ENCODE measurements around the gene LAMC1. TPM values are rescaled to one million over a fixed set of nuclear protein-coding genes. Genes with fewer than 3 reads are reported as not detected.

The LAMC1 gene
- polyA plus RNA-seq, 1 donor from 2014 or later = 4.2 TPM

DNA sequence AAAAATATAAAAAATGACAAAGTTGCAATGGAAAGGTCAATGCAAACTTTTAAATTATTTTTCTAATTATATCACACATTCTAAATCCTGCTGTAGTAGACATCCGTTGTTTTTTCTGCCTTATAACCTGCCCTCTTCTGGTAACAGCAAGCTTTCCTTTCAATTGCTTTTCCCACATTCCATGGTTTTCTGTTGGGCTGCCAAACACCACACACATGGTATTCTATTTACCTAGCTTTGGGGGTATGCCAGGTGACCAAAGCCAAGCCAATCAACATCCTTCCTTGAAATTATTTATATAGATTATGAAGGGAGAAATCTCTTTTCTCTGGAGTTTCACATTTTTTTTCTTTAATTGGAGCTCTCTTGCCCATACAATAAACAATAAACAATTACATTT lies 3.4 kb upstream of the LAMC1 start:
- Histone ChIP-seq H3K36me3 (ENCODE audit: insufficient read depth, low read length) (no peaks in the 10 kb centered on the region), H3K9me2 (ENCODE audit: insufficient read depth, low read length) (no peaks in the 10 kb centered on the region), H4K20me1 (ENCODE audit: insufficient read depth) (peaks cover 3% of the 10 kb centered on the region), H3K27me3 (ENCODE audit: insufficient read depth, low read depth, low read length) (no peaks in the 10 kb centered on the region), H3K27ac (ENCODE audit: low read length) (no peak overlapping the region), H3K4me2 (ENCODE audit: low read length) (no peak overlapping the region), H3K79me2 (replicated peaks; ENCODE audit: insufficient read depth, low read length) (no peaks in the 10 kb centered on the region), H3K9ac (ENCODE audit: low read length) (no peak overlapping the region), H3K9me3 (ENCODE audit: low read length) (no peaks in the 10 kb centered on the region), H2AFZ (ENCODE audit: low read depth, low read length) (no peak overlapping the region), H3F3A (ENCODE audit: insufficient read depth, low read length, poor library complexity, severe bottlenecking) (peaks cover 4% of the 10 kb centered on the region), H3K4me3 (ENCODE audit: low read length) (no peak overlapping the region)
- TF ChIP-seq SMC3 (conservative IDR thresholded peaks at IDR 0.05; ENCODE audit: poor library complexity) (no peak), EP300 (conservative IDR thresholded peaks at IDR 0.05; ENCODE audit: poor library complexity, severe bottlenecking) (no peak), POLR2AphosphoS5 (IDR thresholded peaks at IDR 0.05) (no peak), TAF1 (IDR thresholded peaks at IDR 0.05; ENCODE audit: low read depth) (no peak), EZH2 (IDR thresholded peaks at IDR 0.05; ENCODE audit: borderline replicate concordance, insufficient read depth, low read length, poor library complexity, severe bottlenecking) (no peak), RAD21 (conservative IDR thresholded peaks at IDR 0.05) (no peak), MXI1 (conservative IDR thresholded peaks at IDR 0.05; ENCODE audit: poor library complexity, severe bottlenecking) (no peak)
- TF ChIP-seq, protein P1, sequence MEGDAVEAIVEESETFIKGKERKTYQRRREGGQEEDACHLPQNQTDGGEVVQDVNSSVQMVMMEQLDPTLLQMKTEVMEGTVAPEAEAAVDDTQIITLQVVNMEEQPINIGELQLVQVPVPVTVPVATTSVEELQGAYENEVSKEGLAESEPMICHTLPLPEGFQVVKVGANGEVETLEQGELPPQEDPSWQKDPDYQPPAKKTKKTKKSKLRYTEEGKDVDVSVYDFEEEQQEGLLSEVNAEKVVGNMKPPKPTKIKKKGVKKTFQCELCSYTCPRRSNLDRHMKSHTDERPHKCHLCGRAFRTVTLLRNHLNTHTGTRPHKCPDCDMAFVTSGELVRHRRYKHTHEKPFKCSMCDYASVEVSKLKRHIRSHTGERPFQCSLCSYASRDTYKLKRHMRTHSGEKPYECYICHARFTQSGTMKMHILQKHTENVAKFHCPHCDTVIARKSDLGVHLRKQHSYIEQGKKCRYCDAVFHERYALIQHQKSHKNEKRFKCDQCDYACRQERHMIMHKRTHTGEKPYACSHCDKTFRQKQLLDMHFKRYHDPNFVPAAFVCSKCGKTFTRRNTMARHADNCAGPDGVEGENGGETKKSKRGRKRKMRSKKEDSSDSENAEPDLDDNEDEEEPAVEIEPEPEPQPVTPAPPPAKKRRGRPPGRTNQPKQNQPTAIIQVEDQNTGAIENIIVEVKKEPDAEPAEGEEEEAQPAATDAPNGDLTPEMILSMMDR (IDR thresholded peaks at IDR 0.05; ENCODE audit: poor library complexity, severe bottlenecking) = no peak
- TF ChIP-seq, protein P2, sequence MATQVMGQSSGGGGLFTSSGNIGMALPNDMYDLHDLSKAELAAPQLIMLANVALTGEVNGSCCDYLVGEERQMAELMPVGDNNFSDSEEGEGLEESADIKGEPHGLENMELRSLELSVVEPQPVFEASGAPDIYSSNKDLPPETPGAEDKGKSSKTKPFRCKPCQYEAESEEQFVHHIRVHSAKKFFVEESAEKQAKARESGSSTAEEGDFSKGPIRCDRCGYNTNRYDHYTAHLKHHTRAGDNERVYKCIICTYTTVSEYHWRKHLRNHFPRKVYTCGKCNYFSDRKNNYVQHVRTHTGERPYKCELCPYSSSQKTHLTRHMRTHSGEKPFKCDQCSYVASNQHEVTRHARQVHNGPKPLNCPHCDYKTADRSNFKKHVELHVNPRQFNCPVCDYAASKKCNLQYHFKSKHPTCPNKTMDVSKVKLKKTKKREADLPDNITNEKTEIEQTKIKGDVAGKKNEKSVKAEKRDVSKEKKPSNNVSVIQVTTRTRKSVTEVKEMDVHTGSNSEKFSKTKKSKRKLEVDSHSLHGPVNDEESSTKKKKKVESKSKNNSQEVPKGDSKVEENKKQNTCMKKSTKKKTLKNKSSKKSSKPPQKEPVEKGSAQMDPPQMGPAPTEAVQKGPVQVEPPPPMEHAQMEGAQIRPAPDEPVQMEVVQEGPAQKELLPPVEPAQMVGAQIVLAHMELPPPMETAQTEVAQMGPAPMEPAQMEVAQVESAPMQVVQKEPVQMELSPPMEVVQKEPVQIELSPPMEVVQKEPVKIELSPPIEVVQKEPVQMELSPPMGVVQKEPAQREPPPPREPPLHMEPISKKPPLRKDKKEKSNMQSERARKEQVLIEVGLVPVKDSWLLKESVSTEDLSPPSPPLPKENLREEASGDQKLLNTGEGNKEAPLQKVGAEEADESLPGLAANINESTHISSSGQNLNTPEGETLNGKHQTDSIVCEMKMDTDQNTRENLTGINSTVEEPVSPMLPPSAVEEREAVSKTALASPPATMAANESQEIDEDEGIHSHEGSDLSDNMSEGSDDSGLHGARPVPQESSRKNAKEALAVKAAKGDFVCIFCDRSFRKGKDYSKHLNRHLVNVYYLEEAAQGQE (IDR thresholded peaks at IDR 0.05; ENCODE audit: borderline replicate concordance) = no peak

DNA sequence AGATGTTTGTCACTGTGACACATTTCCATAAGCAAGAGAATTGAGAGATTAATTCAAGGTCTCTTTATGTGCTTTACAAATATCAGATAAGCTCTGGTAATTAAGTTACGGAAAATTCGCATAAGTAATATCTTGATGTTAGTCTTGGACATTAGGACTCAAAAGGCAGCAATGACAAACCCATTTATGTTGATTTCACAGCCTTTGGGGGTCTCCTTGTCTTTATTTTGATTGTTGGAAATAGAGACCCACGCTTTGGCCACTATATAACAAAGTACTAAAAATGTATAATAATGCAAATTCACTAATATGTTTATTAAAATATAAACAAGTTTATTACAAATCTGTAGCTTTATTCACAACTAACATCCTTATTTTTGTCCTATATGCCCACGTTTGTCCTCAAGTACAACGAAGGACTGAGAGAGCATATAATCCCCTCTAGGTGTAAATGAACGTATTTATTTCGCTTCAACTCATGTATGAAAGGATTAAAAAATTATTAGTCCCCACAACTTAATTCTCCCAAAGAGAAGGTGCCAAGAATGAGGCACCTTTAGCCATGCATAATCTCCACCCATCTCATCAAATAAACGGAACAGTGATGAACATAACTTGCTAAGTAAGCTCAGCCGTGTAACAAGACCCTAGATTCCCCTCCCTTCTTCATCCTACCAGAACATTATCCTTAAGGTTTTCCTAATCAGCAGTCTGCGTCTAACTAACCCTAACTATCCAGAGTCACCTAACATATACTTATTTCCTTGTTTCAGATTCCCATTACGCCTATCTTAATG lies 1.6 kb upstream of the LAMC1 start:
- Histone ChIP-seq H3K9me3 (ENCODE audit: low read length) (no peaks in the 10 kb centered on the region), H3K27ac (ENCODE audit: low read length) (peak overlapping the region; percentile 78), H4K20me1 (ENCODE audit: insufficient read depth) (peaks cover 3% of the 10 kb centered on the region), H3K27me3 (ENCODE audit: insufficient read depth, low read depth, low read length) (no peaks in the 10 kb centered on the region), H3K4me2 (ENCODE audit: low read length) (peak overlapping the region; percentile 87), H3F3A (ENCODE audit: insufficient read depth, low read length, poor library complexity, severe bottlenecking) (peaks cover 4% of the 10 kb centered on the region), H3K79me2 (replicated peaks; ENCODE audit: insufficient read depth, low read length) (peaks cover 14% of the 10 kb centered on the region), H3K9ac (ENCODE audit: low read length) (peak overlapping the region; percentile 85), H2AFZ (ENCODE audit: low read depth, low read length) (no peak overlapping the region), H3K9me2 (ENCODE audit: insufficient read depth, low read length) (no peaks in the 10 kb centered on the region), H3K36me3 (ENCODE audit: insufficient read depth, low read length) (no peaks in the 10 kb centered on the region), H3K4me3 (ENCODE audit: low read length) (peak overlapping the region; percentile 88)
- no peak for TF ChIP-seq EZH2 (IDR thresholded peaks at IDR 0.05; ENCODE audit: borderline replicate concordance, insufficient read depth, low read length, poor library complexity, severe bottlenecking)
- TF ChIP-seq, protein P2 (IDR thresholded peaks at IDR 0.05; ENCODE audit: borderline replicate concordance) = no peak
- no peak for TF ChIP-seq MXI1 (conservative IDR thresholded peaks at IDR 0.05; ENCODE audit: poor library complexity, severe bottlenecking)
- no peak for TF ChIP-seq RAD21 (conservative IDR thresholded peaks at IDR 0.05)
- no peak for TF ChIP-seq EP300 (conservative IDR thresholded peaks at IDR 0.05; ENCODE audit: poor library complexity, severe bottlenecking)
- no peak for TF ChIP-seq TAF1 (IDR thresholded peaks at IDR 0.05; ENCODE audit: low read depth)
- no peak for TF ChIP-seq SMC3 (conservative IDR thresholded peaks at IDR 0.05; ENCODE audit: poor library complexity)
- TF ChIP-seq, protein P1 (IDR thresholded peaks at IDR 0.05; ENCODE audit: poor library complexity, severe bottlenecking) = no peak
- no peak for TF ChIP-seq POLR2AphosphoS5 (IDR thresholded peaks at IDR 0.05)

All from neural cell (in vitro differentiated cells).